ENCODE data around the gene SYT13. TPM values are rescaled to one million over a fixed set of nuclear protein-coding genes. Genes with fewer than 3 reads are reported as not detected.

SYT13 gene
- total RNA-seq, 1 donor from 2014 or later: not detected

- no peak overlapping the region for H3K4me3 ChIP-seq
- peak overlapping the region in 1 of 2 donors; percentile 83 for H3K27ac ChIP-seq
- intact Hi-C loops (cut with DNase I): loop anchor here (2.0 kb wide), 1 partner anchor 65 kb away; the partner anchor contains the start of gene PRDM11
- peaks cover 18 to 37% of the 10 kb centered on the region in 2 donors for H3K4me1 ChIP-seq
- TF ChIP-seq CTCF (IDR thresholded peaks at IDR 0.05): no peak
- peaks cover 14 to 18% of the 10 kb centered on the region in 2 donors for H3K36me3 ChIP-seq
- DNase-seq (ENCODE audit: low spot score in 2 of 2): no peak
- no peaks in the 10 kb centered on the region for H3K9me3 ChIP-seq
- H3K27me3 ChIP-seq: no peaks in the 10 kb centered on the region
Measured at GRCh38 chr11:45211732-45212131, 74.4 kb downstream of the SYT13 start.

- H3K36me3 ChIP-seq: peaks cover 18 to 24% of the 10 kb centered on the region in 2 donors
- H3K4me1 ChIP-seq: peaks cover 18 to 28% of the 10 kb centered on the region in 2 donors
- H3K9me3 ChIP-seq: no peaks in the 10 kb centered on the region
- H3K27ac ChIP-seq: peak overlapping the region; percentile 83 to 84
- intact Hi-C loops (cut with DNase I): loop anchor here (1.0 to 2.0 kb wide), 2 partner anchors 31 to 64 kb away; partner anchors contain the start of gene PRDM11
- peak overlapping the region in 1 of 2 donors; percentile 30 for H3K4me3 ChIP-seq
- DNase-seq (ENCODE audit: low spot score in 2 of 2): no peak
- TF ChIP-seq CTCF (IDR thresholded peaks at IDR 0.05): no peak
- no peaks in the 10 kb centered on the region for H3K27me3 ChIP-seq
Measured at GRCh38 chr11:45210846-45211245, 75.3 kb downstream of the SYT13 start.

GRCh38 chr11:45209891-45210699 is 76.0 kb downstream of the SYT13 start:
- intact Hi-C loops (cut with DNase I): loop anchor here (1.0 to 2.0 kb wide), 2 partner anchors 30 to 63 kb away; partner anchors contain the start of gene PRDM11
- Histone ChIP-seq H3K27me3 (no peaks in the 10 kb centered on the region), H3K27ac (peak overlapping the region; percentile 83 to 84), H3K4me3 (peak overlapping the region; percentile 16 to 30), H3K9me3 (no peaks in the 10 kb centered on the region), H3K36me3 (peaks cover 19 to 32% of the 10 kb centered on the region in 2 donors), H3K4me1 (peaks cover 18 to 24% of the 10 kb centered on the region in 2 donors)
- no peak for TF ChIP-seq CTCF (IDR thresholded peaks at IDR 0.05)
- peak; percentile 67 to 93 for DNase-seq (ENCODE audit: low spot score in 2 of 2)

GRCh38 chr11:45209000-45209879 is 76.9 kb downstream of the SYT13 start:
- H3K27ac ChIP-seq: peak overlapping the region; percentile 83 to 84
- H3K27me3 ChIP-seq: no peaks in the 10 kb centered on the region
- H3K4me1 ChIP-seq: peaks cover 18 to 24% of the 10 kb centered on the region in 2 donors
- H3K36me3 ChIP-seq: peaks cover 24 to 38% of the 10 kb centered on the region in 2 donors
- H3K9me3 ChIP-seq: no peaks in the 10 kb centered on the region
- intact Hi-C loops (cut with DNase I): no loop called here
- no peak for TF ChIP-seq CTCF (IDR thresholded peaks at IDR 0.05)
- H3K4me3 ChIP-seq: peak overlapping the region in 1 of 2 donors; percentile 30
- DNase-seq (ENCODE audit: low spot score in 2 of 2): no peak

GRCh38 chr11:45208135-45208534 is 78.0 kb downstream of the SYT13 start:
- H3K9me3 ChIP-seq: no peaks in the 10 kb centered on the region
- no peak for DNase-seq (ENCODE audit: low spot score in 2 of 2)
- H3K27me3 ChIP-seq: no peaks in the 10 kb centered on the region
- H3K36me3 ChIP-seq: peaks cover 18 to 29% of the 10 kb centered on the region in 2 donors
- no peak overlapping the region for H3K4me3 ChIP-seq
- H3K27ac ChIP-seq: peak overlapping the region; percentile 83 to 84
- no peak for TF ChIP-seq CTCF (IDR thresholded peaks at IDR 0.05)
- H3K4me1 ChIP-seq: peaks cover 18 to 26% of the 10 kb centered on the region in 2 donors
- intact Hi-C loops (cut with DNase I): no loop called here
